ENCODE measurements around the gene ENTPD2.

ENTPD2 gene

GRCh38 chr9:137015976-137016375 is 37.9 kb downstream of the ENTPD2 start:
- H3K9ac ChIP-seq (ENCODE audit: insufficient read length), result no peak overlapping the region
- H3K36me3 ChIP-seq (ENCODE audit: insufficient read depth, low read length), result no peaks in the 10 kb centered on the region
- no peaks in the 10 kb centered on the region for H3K9me3 ChIP-seq (ENCODE audit: low read depth, low read length)
- no peak overlapping the region for H3K27ac ChIP-seq
- H3K4me3 ChIP-seq, result no peak overlapping the region
- DNase-seq (ENCODE audit: low read depth, low spot score), result no peak
- TF ChIP-seq FOXP2 (optimal IDR thresholded peaks at IDR 0.05; ENCODE audit: control extremely low read depth, extremely low read length, insufficient read depth), result no peak
- TF ChIP-seq EZH2 (IDR thresholded peaks at IDR 0.05), result no peak
- no peak for TF ChIP-seq POLR2AphosphoS5 (IDR thresholded peaks at IDR 0.05; ENCODE audit: borderline replicate concordance, low read depth, low read length)

GRCh38 chr9:137015540-137015930 is 38.3 kb downstream of the ENTPD2 start:
- no peak for TF ChIP-seq EZH2 (IDR thresholded peaks at IDR 0.05)
- no peak for TF ChIP-seq POLR2AphosphoS5 (IDR thresholded peaks at IDR 0.05; ENCODE audit: borderline replicate concordance, low read depth, low read length)
- no peak for TF ChIP-seq FOXP2 (optimal IDR thresholded peaks at IDR 0.05; ENCODE audit: control extremely low read depth, extremely low read length, insufficient read depth)
- no peaks in the 10 kb centered on the region for H3K36me3 ChIP-seq (ENCODE audit: insufficient read depth, low read length)
- no peak overlapping the region for H3K27ac ChIP-seq
- no peak for DNase-seq (ENCODE audit: low read depth, low spot score)
- H3K4me3 ChIP-seq, result no peak overlapping the region
- H3K9ac ChIP-seq (ENCODE audit: insufficient read length), result no peak overlapping the region
- H3K9me3 ChIP-seq (ENCODE audit: low read depth, low read length), result no peaks in the 10 kb centered on the region

GRCh38 chr9:137014776-137015539 is 38.9 kb downstream of the ENTPD2 start:
- no peak overlapping the region for H3K27ac ChIP-seq
- no peak for DNase-seq (ENCODE audit: low read depth, low spot score)
- no peak overlapping the region for H3K4me3 ChIP-seq
- no peaks in the 10 kb centered on the region for H3K36me3 ChIP-seq (ENCODE audit: insufficient read depth, low read length)
- TF ChIP-seq EZH2 (IDR thresholded peaks at IDR 0.05) (no peak), FOXP2 (optimal IDR thresholded peaks at IDR 0.05; ENCODE audit: control extremely low read depth, extremely low read length, insufficient read depth) (no peak), POLR2AphosphoS5 (IDR thresholded peaks at IDR 0.05; ENCODE audit: borderline replicate concordance, low read depth, low read length) (no peak)
- H3K9ac ChIP-seq (ENCODE audit: insufficient read length), result no peak overlapping the region
- H3K9me3 ChIP-seq (ENCODE audit: low read depth, low read length), result no peaks in the 10 kb centered on the region

GRCh38 chr9:137014166-137014565 is 39.7 kb downstream of the ENTPD2 start:
- Histone ChIP-seq H3K27ac (no peak overlapping the region), H3K4me3 (no peak overlapping the region), H3K9ac (ENCODE audit: insufficient read length) (no peak overlapping the region), H3K9me3 (ENCODE audit: low read depth, low read length) (no peaks in the 10 kb centered on the region), H3K36me3 (ENCODE audit: insufficient read depth, low read length) (no peaks in the 10 kb centered on the region)
- DNase-seq (ENCODE audit: low read depth, low spot score), result no peak
- no peak for TF ChIP-seq FOXP2 (optimal IDR thresholded peaks at IDR 0.05; ENCODE audit: control extremely low read depth, extremely low read length, insufficient read depth)
- no peak for TF ChIP-seq EZH2 (IDR thresholded peaks at IDR 0.05)
- TF ChIP-seq POLR2AphosphoS5 (IDR thresholded peaks at IDR 0.05; ENCODE audit: borderline replicate concordance, low read depth, low read length), result no peak

GRCh38 chr9:137013571-137013940 is 40.3 kb downstream of the ENTPD2 start:
- no peak overlapping the region for H3K9ac ChIP-seq (ENCODE audit: insufficient read length)
- no peaks in the 10 kb centered on the region for H3K36me3 ChIP-seq (ENCODE audit: insufficient read depth, low read length)
- peak overlapping the region; percentile 53 for H3K4me3 ChIP-seq
- DNase-seq (ENCODE audit: low read depth, low spot score), result no peak
- H3K27ac ChIP-seq, result no peak overlapping the region
- H3K9me3 ChIP-seq (ENCODE audit: low read depth, low read length), result no peaks in the 10 kb centered on the region
- TF ChIP-seq POLR2AphosphoS5 (IDR thresholded peaks at IDR 0.05; ENCODE audit: borderline replicate concordance, low read depth, low read length) (no peak), EZH2 (IDR thresholded peaks at IDR 0.05) (no peak), FOXP2 (optimal IDR thresholded peaks at IDR 0.05; ENCODE audit: control extremely low read depth, extremely low read length, insufficient read depth) (no peak)

GRCh38 chr9:137012694-137013570 is 40.9 kb downstream of the ENTPD2 start:
- no peaks in the 10 kb centered on the region for H3K9me3 ChIP-seq (ENCODE audit: low read depth, low read length)
- no peaks in the 10 kb centered on the region for H3K36me3 ChIP-seq (ENCODE audit: insufficient read depth, low read length)
- no peak overlapping the region for H3K9ac ChIP-seq (ENCODE audit: insufficient read length)
- no peak overlapping the region for H3K27ac ChIP-seq
- H3K4me3 ChIP-seq, result peak overlapping the region; percentile 53
- DNase-seq (ENCODE audit: low read depth, low spot score), result no peak
- TF ChIP-seq EZH2 (IDR thresholded peaks at IDR 0.05) (no peak), POLR2AphosphoS5 (IDR thresholded peaks at IDR 0.05; ENCODE audit: borderline replicate concordance, low read depth, low read length) (no peak), FOXP2 (optimal IDR thresholded peaks at IDR 0.05; ENCODE audit: control extremely low read depth, extremely low read length, insufficient read depth) (no peak)

GRCh38 chr9:137011907-137012675 is 41.8 kb downstream of the ENTPD2 start:
- H3K27ac ChIP-seq, result no peak overlapping the region
- no peak for DNase-seq (ENCODE audit: low read depth, low spot score)
- no peak overlapping the region for H3K4me3 ChIP-seq
- no peaks in the 10 kb centered on the region for H3K9me3 ChIP-seq (ENCODE audit: low read depth, low read length)
- H3K36me3 ChIP-seq (ENCODE audit: insufficient read depth, low read length), result no peaks in the 10 kb centered on the region
- H3K9ac ChIP-seq (ENCODE audit: insufficient read length), result no peak overlapping the region
- TF ChIP-seq EZH2 (IDR thresholded peaks at IDR 0.05), result no peak
- TF ChIP-seq POLR2AphosphoS5 (IDR thresholded peaks at IDR 0.05; ENCODE audit: borderline replicate concordance, low read depth, low read length), result no peak

- DNase-seq (ENCODE audit: low read depth, low spot score), result no peak
- Histone ChIP-seq H3K27ac (no peak overlapping the region), H3K36me3 (ENCODE audit: insufficient read depth, low read length) (no peaks in the 10 kb centered on the region), H3K9me3 (ENCODE audit: low read depth, low read length) (no peaks in the 10 kb centered on the region), H3K9ac (ENCODE audit: insufficient read length) (no peak overlapping the region), H3K4me3 (no peak overlapping the region)
- no peak for TF ChIP-seq POLR2AphosphoS5 (IDR thresholded peaks at IDR 0.05; ENCODE audit: borderline replicate concordance, low read depth, low read length)
- TF ChIP-seq FOXP2 (optimal IDR thresholded peaks at IDR 0.05; ENCODE audit: control extremely low read depth, extremely low read length, insufficient read depth), result no peak
- no peak for TF ChIP-seq EZH2 (IDR thresholded peaks at IDR 0.05)
Observed at GRCh38 chr9:137011156-137011555, 42.7 kb downstream of the ENTPD2 start.

Measured in SK-N-MC (cell line).